GM12865 (cell line): ENCODE results near the gene REC114.

Experiments
- DNase-seq: peaks from one replicate; pipeline ENCODE4 v3.0.0; 2010; ENCODE audit warnings: low read depth
- H3K4me3 ChIP-seq: 2 replicates; pipeline ENCODE4 v1.5.1; 2011; ENCODE audit warnings: mild to moderate bottlenecking, low read depth, low read length, control low read depth
- CTCF ChIP-seq: IDR thresholded peaks from 2 replicates; pipeline ENCODE4 v1.5.1; 2011; ENCODE audit warnings: low read length, control low read depth, low read depth, inconsistent platforms; ENCODE audit not compliant: insufficient read depth; ENCODE audit errors: missing control alignments

REC114 gene

GRCh38 chr15:73594109-73594508 is 151.1 kb downstream of the REC114 start:
- TF ChIP-seq CTCF: no peak
- DNase-seq: no peak

GRCh38 chr15:73596174-73596573 is 153.2 kb downstream of the REC114 start:
- no peak for TF ChIP-seq CTCF
- no peak overlapping the region for H3K4me3 ChIP-seq
- DNase-seq: no peak

More at GRCh38 chr15:73594109-73594508, 151.1 kb downstream of the REC114 start:
- no peak overlapping the region for H3K4me3 ChIP-seq

- no peak for TF ChIP-seq CTCF
- no peak for DNase-seq
- H3K4me3 ChIP-seq: no peak overlapping the region
Measured at GRCh38 chr15:73597036-73597638, 154.2 kb downstream of the REC114 start.

- no peak overlapping the region for H3K4me3 ChIP-seq
- DNase-seq: no peak
- TF ChIP-seq CTCF: no peak
Measured at GRCh38 chr15:73598530-73599160, 155.7 kb downstream of the REC114 start.

GRCh38 chr15:73599934-73600333 is 157.0 kb downstream of the REC114 start:
- H3K4me3 ChIP-seq: no peak overlapping the region
- DNase-seq: no peak
- no peak for TF ChIP-seq CTCF

- no peak overlapping the region for H3K4me3 ChIP-seq
- DNase-seq: no peak
- TF ChIP-seq CTCF: no peak
Measured at GRCh38 chr15:73600413-73601335, 157.7 kb downstream of the REC114 start.
